HG02970 (cell line): ENCODE data around the gene KCNK16.
"Not testable (repeated sequence)": the region's sequence is repeated elsewhere in the genome, so short reads cannot be mapped to it uniquely, and the experiment has no call there.

ENCODE experiments used
- ATAC-seq: cut with Tn5 transposase; IDR thresholded peaks from one replicate; pipeline ENCODE4 v1.9.1; 2021; ENCODE audit warnings: mild to moderate bottlenecking, moderate library complexity, moderate number of reproducible peaks; ENCODE audit not compliant: unreplicated experiment, low FRiP score

Gene KCNK16

GRCh38 chr6:39312912-39313525 is 9.5 kb downstream of the KCNK16 start:
- ATAC-seq: no peak

GRCh38 chr6:39310542-39310941 is 12.0 kb downstream of the KCNK16 start:
- no peak for ATAC-seq

GRCh38 chr6:39309942-39310531 is 12.5 kb downstream of the KCNK16 start:
- ATAC-seq: no peak

GRCh38 chr6:39307462-39307861 is 15.0 kb downstream of the KCNK16 start:
- ATAC-seq: no peak

- no peak for ATAC-seq
Measured at GRCh38 chr6:39304951-39305350, 17.6 kb downstream of the KCNK16 start.

GRCh38 chr6:39303425-39304153 is 18.9 kb downstream of the KCNK16 start:
- no peak for ATAC-seq

- ATAC-seq: no peak
Measured at GRCh38 chr6:39302669-39303424, 19.7 kb downstream of the KCNK16 start.

- no peak for ATAC-seq
Measured at GRCh38 chr6:39302011-39302410, 20.5 kb downstream of the KCNK16 start.

- ATAC-seq: no peak
Measured at GRCh38 chr6:39301606-39302005, 20.9 kb downstream of the KCNK16 start.

GRCh38 chr6:39300739-39301138 is 21.8 kb downstream of the KCNK16 start:
- no peak for ATAC-seq

GRCh38 chr6:39298061-39298460 is 24.4 kb downstream of the KCNK16 start:
- ATAC-seq: no peak

- no peak for ATAC-seq
Measured at GRCh38 chr6:39296745-39297640, 25.5 kb downstream of the KCNK16 start.

GRCh38 chr6:39295611-39296011 is 26.9 kb downstream of the KCNK16 start:
- no peak for ATAC-seq

- no peak for ATAC-seq
Measured at GRCh38 chr6:39294899-39295298, 27.6 kb downstream of the KCNK16 start.

GRCh38 chr6:39294133-39294532 is 28.4 kb downstream of the KCNK16 start:
- no peak for ATAC-seq

GRCh38 chr6:39292637-39293036 is 29.9 kb downstream of the KCNK16 start:
- ATAC-seq: no peak

- no peak for ATAC-seq
Measured at GRCh38 chr6:39289490-39289889, 33.0 kb downstream of the KCNK16 start.

- ATAC-seq: no peak
Measured at GRCh38 chr6:39287601-39288000, 34.9 kb downstream of the KCNK16 start.

GRCh38 chr6:39286596-39286995 is 35.9 kb downstream of the KCNK16 start:
- not testable (repeated sequence) for ATAC-seq

- no peak for ATAC-seq
Measured at GRCh38 chr6:39282774-39283173, 39.7 kb downstream of the KCNK16 start.
